Prostate gland (tissue), 2 donors: ENCODE measurements around the gene ANXA4.

Source experiments
- CTCF ChIP-seq, 4 experiments: fragments of 200-600 bp in 2 of 4; fragments of 450-650 bp in 2 of 4; sonication (generic) in 2 of 4; IDR thresholded peaks; 1 replicate in 3 of 4; 2 replicates in 1 of 4; pipeline ENCODE4 v1.5.1; 2016 to 2019; ENCODE audit warnings: antibody characterized with exemption in 4 of 4, mild to moderate bottlenecking in 2 of 4, moderate library complexity in 2 of 4
- POLR2A ChIP-seq: fragments of 450-650 bp; IDR thresholded peaks from one replicate; pipeline ENCODE4 v1.6.1; 2016; ENCODE audit warnings: antibody characterized with exemption, mild to moderate bottlenecking

- TF ChIP-seq POLR2A (no peak), CTCF (IDR thresholded peaks at IDR 0.05) (no peak)
Observed at GRCh38 chr2:69693059-69693774, 48.7 kb upstream of the ANXA4 start.
